Parathyroid adenoma (tissue), 2 donors: ENCODE data around the gene TTC39A.

Source experiments
- H2AFZ ChIP-seq: fragments of 300-600 bp; sonication (generic); one replicate; pipeline ENCODE4 v1.7.0; 2017; ENCODE audit warnings: antibody characterized with exemption, mild to moderate bottlenecking
- H3K27ac ChIP-seq: fragments of 300-600 bp; sonication (generic); one replicate; pipeline ENCODE4 v1.7.0; 2017
- H3K27me3 ChIP-seq: fragments of 300-600 bp; sonication (generic); one replicate; pipeline ENCODE4 v1.7.0; 2017; ENCODE audit warnings: low read length; ENCODE audit not compliant: control insufficient read depth, insufficient read depth
- H3K36me3 ChIP-seq: fragments of 300-600 bp; sonication (generic); one replicate; pipeline ENCODE4 v1.7.0; 2017; ENCODE audit warnings: low read length; ENCODE audit not compliant: control insufficient read depth, insufficient read depth
- H3K4me1 ChIP-seq: fragments of 300-600 bp; sonication (generic); one replicate; pipeline ENCODE4 v1.7.0; 2017; ENCODE audit warnings: control low read depth
- H3K4me2 ChIP-seq: fragments of 300-600 bp; sonication (generic); one replicate; pipeline ENCODE4 v1.7.0; 2017; ENCODE audit warnings: low read length
- H3K4me3 ChIP-seq: fragments of 300-600 bp; sonication (generic); one replicate; pipeline ENCODE4 v1.7.0; 2017; ENCODE audit warnings: low read depth, low read length
- H3K79me2 ChIP-seq: fragments of 300-600 bp; sonication (generic); one replicate; pipeline ENCODE4 v1.7.0; 2017; ENCODE audit warnings: control low read depth
- H3K9ac ChIP-seq: fragments of 300-600 bp; sonication (generic); one replicate; pipeline ENCODE4 v1.7.0; 2017; ENCODE audit warnings: mild to moderate bottlenecking
- H3K9me3 ChIP-seq: fragments of 300-600 bp; sonication (generic); one replicate; pipeline ENCODE4 v1.7.0; 2017; ENCODE audit warnings: low read length; ENCODE audit not compliant: control insufficient read depth
- TF ChIP-seq, protein P1 (sequence below): fragments of 300-600 bp; sonication (generic); IDR thresholded peaks from one replicate; pipeline ENCODE4 v1.7.0; 2017; ENCODE audit warnings: antibody characterized with exemption, mild to moderate bottlenecking
- donor health status: primary hyperparathyroidism.

Gene TTC39A

DNA sequence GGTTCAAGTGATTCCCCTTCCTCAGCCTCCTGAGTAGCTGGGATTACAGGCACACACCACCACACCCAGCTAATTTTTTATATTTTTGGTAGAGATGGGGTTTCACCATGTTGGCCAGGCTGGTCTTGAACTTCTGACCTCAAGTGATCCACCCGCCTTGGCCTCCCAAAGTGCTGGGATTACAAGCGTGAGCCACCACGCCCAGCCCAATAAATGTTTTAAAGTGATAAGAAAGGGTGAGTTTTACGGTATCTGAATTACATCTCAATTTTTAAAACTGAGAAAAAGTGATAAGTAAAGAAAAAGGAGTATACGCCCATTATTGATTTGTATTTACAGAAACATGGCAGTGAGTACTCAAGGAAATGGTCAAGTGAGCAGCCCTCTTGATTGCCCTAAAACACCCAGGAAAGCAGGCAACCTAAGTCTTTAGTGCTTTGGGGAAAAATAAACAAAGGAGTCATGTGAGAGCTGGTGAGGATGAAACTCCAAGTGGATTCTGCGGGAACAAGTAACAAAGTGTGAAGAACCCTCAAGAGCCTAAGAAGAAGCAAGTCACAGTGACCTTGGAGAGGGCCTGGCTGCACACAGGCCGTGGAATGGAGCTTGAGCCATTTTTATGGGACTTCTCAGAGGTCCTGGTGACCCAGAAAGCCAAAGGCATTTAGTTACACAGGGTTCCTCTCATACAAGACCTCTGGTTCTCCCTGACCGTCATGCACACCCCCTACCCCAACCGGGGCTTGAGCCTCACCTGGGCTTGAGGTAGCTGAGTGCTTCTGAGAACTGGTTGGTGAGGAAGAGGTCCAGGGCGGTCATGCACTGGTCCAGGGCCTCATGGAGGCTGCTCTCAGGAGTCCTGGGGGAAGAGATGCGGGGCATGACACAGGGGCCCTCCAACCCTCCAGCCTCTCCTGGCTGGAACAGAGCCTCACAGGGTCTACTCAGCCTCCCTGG is 9.1 kb downstream of the TTC39A start:
- Histone ChIP-seq H3K9ac (no peak overlapping the region), H3K36me3 (no peaks in the 10 kb centered on the region), H3K4me3 (no peak overlapping the region), H3K27ac (no peak overlapping the region), H3K9me3 (no peaks in the 10 kb centered on the region), H3K79me2 (no peaks in the 10 kb centered on the region), H2AFZ (no peak overlapping the region), H3K4me1 (no peaks in the 10 kb centered on the region), H3K27me3 (no peaks in the 10 kb centered on the region), H3K4me2 (no peak overlapping the region)
- TF ChIP-seq, protein P1, sequence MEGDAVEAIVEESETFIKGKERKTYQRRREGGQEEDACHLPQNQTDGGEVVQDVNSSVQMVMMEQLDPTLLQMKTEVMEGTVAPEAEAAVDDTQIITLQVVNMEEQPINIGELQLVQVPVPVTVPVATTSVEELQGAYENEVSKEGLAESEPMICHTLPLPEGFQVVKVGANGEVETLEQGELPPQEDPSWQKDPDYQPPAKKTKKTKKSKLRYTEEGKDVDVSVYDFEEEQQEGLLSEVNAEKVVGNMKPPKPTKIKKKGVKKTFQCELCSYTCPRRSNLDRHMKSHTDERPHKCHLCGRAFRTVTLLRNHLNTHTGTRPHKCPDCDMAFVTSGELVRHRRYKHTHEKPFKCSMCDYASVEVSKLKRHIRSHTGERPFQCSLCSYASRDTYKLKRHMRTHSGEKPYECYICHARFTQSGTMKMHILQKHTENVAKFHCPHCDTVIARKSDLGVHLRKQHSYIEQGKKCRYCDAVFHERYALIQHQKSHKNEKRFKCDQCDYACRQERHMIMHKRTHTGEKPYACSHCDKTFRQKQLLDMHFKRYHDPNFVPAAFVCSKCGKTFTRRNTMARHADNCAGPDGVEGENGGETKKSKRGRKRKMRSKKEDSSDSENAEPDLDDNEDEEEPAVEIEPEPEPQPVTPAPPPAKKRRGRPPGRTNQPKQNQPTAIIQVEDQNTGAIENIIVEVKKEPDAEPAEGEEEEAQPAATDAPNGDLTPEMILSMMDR, result no peak

DNA sequence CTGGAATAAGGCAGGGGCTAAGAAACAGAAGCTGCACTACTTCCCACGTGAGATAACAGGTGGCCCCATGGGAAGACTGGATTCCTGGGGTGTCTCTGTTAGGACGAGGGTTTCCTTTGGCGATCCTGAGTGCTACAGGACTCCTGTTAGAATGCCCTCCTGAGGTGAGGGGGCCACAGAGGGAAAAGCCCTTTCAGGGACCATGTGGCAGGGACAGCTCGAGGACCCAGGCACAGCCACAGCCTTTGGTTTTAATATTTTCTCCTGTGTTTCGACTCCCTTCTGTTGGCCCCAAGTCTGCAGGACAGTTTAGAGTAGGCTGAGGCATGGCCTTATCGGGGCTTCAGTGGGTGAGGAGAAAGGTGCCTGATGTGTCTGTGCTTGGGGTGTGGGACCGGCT is 12.6 kb downstream of the TTC39A start:
- Histone ChIP-seq H3K79me2 (no peaks in the 10 kb centered on the region), H2AFZ (no peak overlapping the region), H3K9ac (no peak overlapping the region), H3K27me3 (no peaks in the 10 kb centered on the region), H3K9me3 (no peaks in the 10 kb centered on the region), H3K36me3 (no peaks in the 10 kb centered on the region), H3K4me1 (no peaks in the 10 kb centered on the region), H3K4me3 (no peak overlapping the region), H3K4me2 (no peak overlapping the region), H3K27ac (no peak overlapping the region)
- TF ChIP-seq, protein P1, result no peak

DNA sequence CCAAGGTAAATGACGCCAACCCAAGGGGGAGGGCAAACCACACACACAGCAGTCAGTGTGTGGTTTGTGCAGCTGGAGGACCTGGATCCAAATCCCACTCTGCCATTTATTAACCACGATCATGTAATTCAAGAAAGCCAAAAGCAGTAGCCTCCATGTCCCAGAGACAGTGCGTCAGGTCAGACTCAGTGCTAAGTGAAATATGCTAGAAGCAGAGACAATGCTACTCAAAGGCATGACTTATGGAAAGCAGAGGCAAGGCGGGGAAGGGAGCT is 13.6 kb downstream of the TTC39A start:
- Histone ChIP-seq H3K4me1 (no peaks in the 10 kb centered on the region), H3K27me3 (no peaks in the 10 kb centered on the region)

DNA sequence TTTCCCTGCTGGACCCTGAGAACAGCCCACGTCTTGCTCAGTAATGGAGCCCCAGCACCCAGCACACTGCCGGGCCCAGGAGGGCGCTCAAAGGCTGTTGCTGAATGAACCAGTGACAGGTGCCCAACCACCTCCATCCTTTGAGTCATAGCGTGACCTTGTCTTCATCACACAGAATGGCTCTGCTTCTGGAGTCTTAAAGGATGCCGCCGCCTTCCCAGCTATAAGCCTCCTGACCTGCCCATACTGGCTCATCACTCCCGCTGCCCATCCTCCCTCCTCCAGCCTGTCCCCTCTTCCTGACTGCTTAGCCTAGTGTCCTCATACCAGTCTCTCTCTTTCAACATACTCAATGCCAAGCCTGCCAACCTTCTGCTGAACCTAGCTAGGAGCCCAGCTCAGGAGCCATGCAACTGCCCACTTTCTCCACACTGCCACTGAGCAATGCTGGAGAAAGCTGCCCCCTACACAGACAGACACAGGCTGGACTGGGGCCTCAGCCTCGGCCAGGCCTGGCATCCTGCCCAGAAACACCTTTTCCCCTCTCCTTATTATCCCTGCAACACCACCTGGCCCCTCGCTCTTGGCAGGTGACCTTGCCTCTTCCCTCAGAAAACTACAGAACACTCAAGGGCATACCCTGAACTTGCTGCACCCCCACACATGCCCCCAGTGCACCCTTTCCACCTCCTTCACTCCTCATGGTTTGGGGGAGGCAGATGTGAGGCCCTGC is 14.1 kb downstream of the TTC39A start:
- no peak overlapping the region for H3K27ac ChIP-seq
- no peak overlapping the region for H3K9ac ChIP-seq
- no peaks in the 10 kb centered on the region for H3K4me1 ChIP-seq
- no peak overlapping the region for H3K4me2 ChIP-seq
- H3K79me2 ChIP-seq, result no peaks in the 10 kb centered on the region
- H3K4me3 ChIP-seq, result no peak overlapping the region
- H3K27me3 ChIP-seq, result no peaks in the 10 kb centered on the region
- TF ChIP-seq, protein P1, result no peak
- H2AFZ ChIP-seq, result no peak overlapping the region
- no peaks in the 10 kb centered on the region for H3K9me3 ChIP-seq
- H3K36me3 ChIP-seq, result no peaks in the 10 kb centered on the region

More for the DNA sequence above, 13.6 kb downstream of the TTC39A start:
- Histone ChIP-seq H3K36me3 (no peaks in the 10 kb centered on the region), H3K4me3 (no peak overlapping the region), H3K9ac (no peak overlapping the region), H3K4me2 (no peak overlapping the region), H3K79me2 (no peaks in the 10 kb centered on the region), H3K27ac (no peak overlapping the region), H3K9me3 (no peaks in the 10 kb centered on the region), H2AFZ (no peak overlapping the region)
- TF ChIP-seq, protein P1, result no peak
